GM12892 (cell line): Measurements from ENCODE around the gene CAP2.

Experiments used
- POLR2A ChIP-seq: IDR thresholded peaks from 2 replicates; pipeline ENCODE4 v1.6.1; 2011; ENCODE audit warnings: low read depth, low read length, control low read depth
- POLR2AphosphoS5 ChIP-seq: IDR thresholded peaks from 2 replicates; pipeline ENCODE4 v1.6.1; 2011; ENCODE audit warnings: low read depth, low read length, control low read depth
- TAF1 ChIP-seq: IDR thresholded peaks from 2 replicates; pipeline ENCODE4 v1.6.1; 2011; ENCODE audit warnings: low read depth, mild to moderate bottlenecking, control low read depth, low read length, borderline replicate concordance

DNA sequence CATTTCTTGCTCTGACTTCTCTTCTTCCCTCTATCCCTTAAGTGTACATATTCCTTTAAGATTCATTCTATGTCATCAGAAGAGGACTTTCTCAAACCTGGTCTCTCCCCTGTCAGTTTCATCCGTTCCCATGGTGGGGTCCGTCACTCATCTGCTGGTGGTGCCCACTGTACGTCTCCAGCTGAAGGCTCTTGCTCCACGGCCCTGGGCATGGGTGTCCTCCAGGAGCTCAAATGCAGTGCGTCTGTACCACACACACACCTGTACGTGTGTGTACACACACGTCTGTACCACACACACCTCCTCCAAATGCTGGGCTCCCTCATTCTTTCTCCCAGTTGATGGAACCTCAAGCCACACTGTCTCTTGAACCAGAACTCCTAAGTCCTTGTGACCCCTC lies 85.6 kb downstream of the CAP2 start:
- no peak for TF ChIP-seq TAF1
- no peak for TF ChIP-seq POLR2A
- no peak for TF ChIP-seq POLR2AphosphoS5
